AG08395 (cell line): Measurements from ENCODE around the gene EBF3.

Experiments
- DNase-seq: peaks from one replicate; pipeline ENCODE4 v3.0.0; 2012; ENCODE audit warnings: mixed read lengths, low spot score

EBF3 gene

GRCh38 chr10:129852829-129853561 is 111.1 kb downstream of the EBF3 start:
- no peak for DNase-seq

- DNase-seq = no peak
Measured at GRCh38 chr10:129851941-129852640, 112.0 kb downstream of the EBF3 start.

GRCh38 chr10:129850790-129851189 is 113.3 kb downstream of the EBF3 start:
- no peak for DNase-seq

GRCh38 chr10:129850316-129850715 is 113.8 kb downstream of the EBF3 start:
- no peak for DNase-seq

- no peak for DNase-seq
Measured at GRCh38 chr10:129849853-129850252, 114.2 kb downstream of the EBF3 start.

GRCh38 chr10:129849452-129849750 is 114.7 kb downstream of the EBF3 start:
- no peak for DNase-seq

- DNase-seq = no peak
Measured at GRCh38 chr10:129848696-129849451, 115.2 kb downstream of the EBF3 start.

- no peak for DNase-seq
Measured at GRCh38 chr10:129847741-129848483, 116.2 kb downstream of the EBF3 start.

GRCh38 chr10:129846991-129847391 is 117.1 kb downstream of the EBF3 start:
- DNase-seq = no peak

- DNase-seq = no peak
Measured at GRCh38 chr10:129845111-129845753, 118.8 kb downstream of the EBF3 start.

GRCh38 chr10:129844216-129844766 is 119.8 kb downstream of the EBF3 start:
- DNase-seq = no peak

GRCh38 chr10:129843702-129844101 is 120.4 kb downstream of the EBF3 start:
- no peak for DNase-seq

- DNase-seq = no peak
Measured at GRCh38 chr10:129843131-129843541, 120.9 kb downstream of the EBF3 start.

- no peak for DNase-seq
Measured at GRCh38 chr10:129842031-129842430, 122.0 kb downstream of the EBF3 start.

GRCh38 chr10:129841590-129841989 is 122.5 kb downstream of the EBF3 start:
- DNase-seq = no peak

GRCh38 chr10:129841071-129841470 is 123.0 kb downstream of the EBF3 start:
- DNase-seq = no peak

GRCh38 chr10:129840196-129840590 is 123.9 kb downstream of the EBF3 start:
- DNase-seq = no peak

GRCh38 chr10:129839285-129840195 is 124.5 kb downstream of the EBF3 start:
- DNase-seq = no peak

GRCh38 chr10:129838794-129839193 is 125.3 kb downstream of the EBF3 start:
- no peak for DNase-seq

- no peak for DNase-seq
Measured at GRCh38 chr10:129837909-129838582, 126.0 kb downstream of the EBF3 start.
